ENCODE results near the gene THADA.

Gene THADA

DNA sequence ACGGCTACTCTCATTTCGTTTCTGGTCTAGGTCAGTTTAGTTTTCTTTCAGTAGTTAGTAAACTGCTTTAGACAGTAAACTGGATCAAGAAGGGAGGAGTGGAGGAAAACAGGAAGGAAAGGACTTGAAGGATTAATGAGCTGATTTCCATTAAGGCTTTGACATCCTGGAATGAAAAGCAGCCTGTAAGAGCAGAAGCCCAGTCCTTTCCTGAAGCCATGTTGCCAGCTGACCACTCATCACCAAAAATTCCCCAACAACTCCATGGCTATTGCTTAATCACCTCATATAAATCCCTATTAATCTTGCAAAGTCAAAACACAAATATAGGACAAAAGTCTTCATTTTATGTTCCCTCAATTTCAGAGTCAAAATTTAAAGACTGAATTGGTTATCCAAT is 255.8 kb downstream of the THADA start:
- no peaks in the 10 kb centered on the region for H3K27me3 ChIP-seq (ENCODE audit: insufficient read depth, low read length)
- no peaks in the 10 kb centered on the region for H3K79me2 ChIP-seq (ENCODE audit: control insufficient read depth, insufficient read depth, low read length, unreplicated experiment)
- H3K4me1 ChIP-seq (ENCODE audit: control insufficient read depth, insufficient read depth, low read length, unreplicated experiment): peaks cover 39% of the 10 kb centered on the region
- H3K36me3 ChIP-seq (ENCODE audit: insufficient read depth, low read length): no peaks in the 10 kb centered on the region
- peak overlapping the region; percentile 51 for H3K27ac ChIP-seq (ENCODE audit: low read depth, low read length)
- H3K4me3 ChIP-seq (ENCODE audit: low read depth, low read length): no peak overlapping the region
- H2AFZ ChIP-seq (ENCODE audit: low read length, unreplicated experiment): no peak overlapping the region

GRCh38 chr2:43333656-43334144 is 262.1 kb downstream of the THADA start:
- H3K4me3 ChIP-seq (ENCODE audit: low read depth, low read length): peak overlapping the region; percentile 42

GRCh38 chr2:43333101-43333655 is 262.7 kb downstream of the THADA start:
- Histone ChIP-seq H3K79me2 (ENCODE audit: control insufficient read depth, insufficient read depth, low read length, unreplicated experiment) (no peaks in the 10 kb centered on the region), H3K27me3 (ENCODE audit: insufficient read depth, low read length) (no peaks in the 10 kb centered on the region), H3K4me1 (ENCODE audit: control insufficient read depth, insufficient read depth, low read length, unreplicated experiment) (peaks cover 16% of the 10 kb centered on the region), H3K4me3 (ENCODE audit: low read depth, low read length) (peak overlapping the region; percentile 42), H2AFZ (ENCODE audit: low read length, unreplicated experiment) (peak overlapping the region; percentile 42), H3K36me3 (ENCODE audit: insufficient read depth, low read length) (no peaks in the 10 kb centered on the region), H3K27ac (ENCODE audit: low read depth, low read length) (peak overlapping the region; percentile 54)

More at GRCh38 chr2:43333656-43334144, 262.1 kb downstream of the THADA start:
- Histone ChIP-seq H2AFZ (ENCODE audit: low read length, unreplicated experiment) (peak overlapping the region; percentile 42), H3K36me3 (ENCODE audit: insufficient read depth, low read length) (no peaks in the 10 kb centered on the region), H3K27me3 (ENCODE audit: insufficient read depth, low read length) (no peaks in the 10 kb centered on the region), H3K4me1 (ENCODE audit: control insufficient read depth, insufficient read depth, low read length, unreplicated experiment) (peaks cover 16% of the 10 kb centered on the region), H3K79me2 (ENCODE audit: control insufficient read depth, insufficient read depth, low read length, unreplicated experiment) (no peaks in the 10 kb centered on the region), H3K27ac (ENCODE audit: low read depth, low read length) (peak overlapping the region; percentile 54)

- Histone ChIP-seq H3K4me3 (ENCODE audit: low read depth, low read length) (no peak overlapping the region), H2AFZ (ENCODE audit: low read length, unreplicated experiment) (no peak overlapping the region), H3K27ac (ENCODE audit: low read depth, low read length) (no peak overlapping the region), H3K4me1 (ENCODE audit: control insufficient read depth, insufficient read depth, low read length, unreplicated experiment) (peaks cover 16% of the 10 kb centered on the region), H3K36me3 (ENCODE audit: insufficient read depth, low read length) (no peaks in the 10 kb centered on the region), H3K79me2 (ENCODE audit: control insufficient read depth, insufficient read depth, low read length, unreplicated experiment) (no peaks in the 10 kb centered on the region), H3K27me3 (ENCODE audit: insufficient read depth, low read length) (no peaks in the 10 kb centered on the region)
These were observed 263.2 kb downstream of the THADA start for GRCh38 chr2:43332653-43333052.

GRCh38 chr2:43331422-43331821 is 264.4 kb downstream of the THADA start:
- Histone ChIP-seq H3K27ac (ENCODE audit: low read depth, low read length) (no peak overlapping the region), H2AFZ (ENCODE audit: low read length, unreplicated experiment) (no peak overlapping the region), H3K27me3 (ENCODE audit: insufficient read depth, low read length) (no peaks in the 10 kb centered on the region), H3K4me1 (ENCODE audit: control insufficient read depth, insufficient read depth, low read length, unreplicated experiment) (peaks cover 19% of the 10 kb centered on the region), H3K4me3 (ENCODE audit: low read depth, low read length) (no peak overlapping the region), H3K79me2 (ENCODE audit: control insufficient read depth, insufficient read depth, low read length, unreplicated experiment) (no peaks in the 10 kb centered on the region), H3K36me3 (ENCODE audit: insufficient read depth, low read length) (no peaks in the 10 kb centered on the region)

- Histone ChIP-seq H2AFZ (ENCODE audit: low read length, unreplicated experiment) (no peak overlapping the region), H3K36me3 (ENCODE audit: insufficient read depth, low read length) (no peaks in the 10 kb centered on the region), H3K27ac (ENCODE audit: low read depth, low read length) (no peak overlapping the region), H3K79me2 (ENCODE audit: control insufficient read depth, insufficient read depth, low read length, unreplicated experiment) (no peaks in the 10 kb centered on the region), H3K4me3 (ENCODE audit: low read depth, low read length) (no peak overlapping the region), H3K4me1 (ENCODE audit: control insufficient read depth, insufficient read depth, low read length, unreplicated experiment) (peaks cover 19% of the 10 kb centered on the region), H3K27me3 (ENCODE audit: insufficient read depth, low read length) (no peaks in the 10 kb centered on the region)
These were observed 266.2 kb downstream of the THADA start for GRCh38 chr2:43329637-43330036.

- no peak overlapping the region for H2AFZ ChIP-seq (ENCODE audit: low read length, unreplicated experiment)
- H3K4me3 ChIP-seq (ENCODE audit: low read depth, low read length): no peak overlapping the region
- H3K27me3 ChIP-seq (ENCODE audit: insufficient read depth, low read length): no peaks in the 10 kb centered on the region
- peaks cover 16% of the 10 kb centered on the region for H3K4me1 ChIP-seq (ENCODE audit: control insufficient read depth, insufficient read depth, low read length, unreplicated experiment)
- no peaks in the 10 kb centered on the region for H3K36me3 ChIP-seq (ENCODE audit: insufficient read depth, low read length)
- no peaks in the 10 kb centered on the region for H3K79me2 ChIP-seq (ENCODE audit: control insufficient read depth, insufficient read depth, low read length, unreplicated experiment)
- H3K27ac ChIP-seq (ENCODE audit: low read depth, low read length): no peak overlapping the region
These were observed 267.0 kb downstream of the THADA start for GRCh38 chr2:43328832-43329231.

DNA sequence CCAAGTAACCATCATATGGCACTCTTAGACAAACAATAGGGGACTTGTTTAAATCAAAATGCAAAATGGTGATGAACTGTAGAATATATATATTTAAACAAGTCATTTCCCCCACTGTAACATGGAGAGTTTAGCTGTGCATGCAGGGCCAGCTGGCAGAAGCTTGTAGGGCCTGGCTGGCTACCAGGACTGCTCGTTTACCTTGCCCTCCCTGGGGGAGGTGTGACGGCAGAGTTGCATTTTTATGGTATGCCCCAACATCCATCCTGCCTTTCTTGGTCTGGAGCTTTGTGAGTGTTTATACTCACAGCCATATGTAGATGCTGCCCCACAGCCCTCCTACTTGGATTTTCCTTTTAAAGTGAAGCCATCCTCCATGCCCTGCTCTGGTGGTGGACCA is 267.7 kb downstream of the THADA start:
- Histone ChIP-seq H3K4me1 (ENCODE audit: control insufficient read depth, insufficient read depth, low read length, unreplicated experiment) (peaks cover 10% of the 10 kb centered on the region), H3K27ac (ENCODE audit: low read depth, low read length) (no peak overlapping the region), H3K4me3 (ENCODE audit: low read depth, low read length) (no peak overlapping the region), H3K36me3 (ENCODE audit: insufficient read depth, low read length) (no peaks in the 10 kb centered on the region), H2AFZ (ENCODE audit: low read length, unreplicated experiment) (no peak overlapping the region), H3K79me2 (ENCODE audit: control insufficient read depth, insufficient read depth, low read length, unreplicated experiment) (no peaks in the 10 kb centered on the region), H3K27me3 (ENCODE audit: insufficient read depth, low read length) (no peaks in the 10 kb centered on the region)

- Histone ChIP-seq H3K27ac (ENCODE audit: low read depth, low read length) (no peak overlapping the region), H3K27me3 (ENCODE audit: insufficient read depth, low read length) (no peaks in the 10 kb centered on the region), H2AFZ (ENCODE audit: low read length, unreplicated experiment) (no peak overlapping the region), H3K4me3 (ENCODE audit: low read depth, low read length) (no peak overlapping the region), H3K4me1 (ENCODE audit: control insufficient read depth, insufficient read depth, low read length, unreplicated experiment) (peaks cover 3% of the 10 kb centered on the region), H3K36me3 (ENCODE audit: insufficient read depth, low read length) (no peaks in the 10 kb centered on the region), H3K79me2 (ENCODE audit: control insufficient read depth, insufficient read depth, low read length, unreplicated experiment) (no peaks in the 10 kb centered on the region)
These were observed 268.7 kb downstream of the THADA start for GRCh38 chr2:43327119-43327518.

DNA sequence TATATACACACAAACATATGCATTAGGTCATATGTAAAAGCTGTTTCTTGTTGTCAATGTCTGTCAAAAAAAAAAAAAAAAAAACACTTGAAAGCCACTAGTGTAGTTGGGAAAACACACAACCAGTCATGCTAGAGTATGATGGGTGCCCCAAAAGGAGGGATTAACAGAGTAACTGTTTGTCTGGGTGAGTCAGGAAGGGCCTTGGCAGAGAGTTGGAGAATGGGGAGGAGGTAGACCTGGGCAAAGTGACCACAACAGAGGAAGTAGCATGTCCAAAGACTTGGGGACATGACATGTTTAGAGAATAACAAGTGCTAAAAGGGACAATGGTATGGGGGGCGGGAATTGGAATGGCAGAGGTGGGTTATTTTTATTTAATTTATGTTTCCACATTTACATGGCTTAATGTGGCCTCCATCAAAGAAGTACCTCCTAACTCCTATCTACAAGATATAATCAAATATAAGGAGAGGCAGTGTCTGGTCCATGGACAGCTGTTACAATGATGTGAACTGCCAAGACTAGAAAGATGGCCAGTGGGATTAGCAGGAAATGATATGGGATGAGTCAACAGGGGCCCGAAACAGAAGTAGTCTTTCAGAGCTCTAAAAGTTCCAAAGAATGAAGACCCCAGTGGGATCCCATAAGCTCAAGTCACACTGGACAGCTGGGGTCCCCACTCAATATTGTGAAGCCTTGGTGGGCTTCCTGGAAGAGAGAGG is 269.6 kb downstream of the THADA start:
- no peaks in the 10 kb centered on the region for H3K27me3 ChIP-seq (ENCODE audit: insufficient read depth, low read length)
- H3K79me2 ChIP-seq (ENCODE audit: control insufficient read depth, insufficient read depth, low read length, unreplicated experiment): no peaks in the 10 kb centered on the region
- no peaks in the 10 kb centered on the region for H3K36me3 ChIP-seq (ENCODE audit: insufficient read depth, low read length)
- H2AFZ ChIP-seq (ENCODE audit: low read length, unreplicated experiment): no peak overlapping the region
- H3K4me3 ChIP-seq (ENCODE audit: low read depth, low read length): no peak overlapping the region
- H3K27ac ChIP-seq (ENCODE audit: low read depth, low read length): no peak overlapping the region
- peaks cover 3% of the 10 kb centered on the region for H3K4me1 ChIP-seq (ENCODE audit: control insufficient read depth, insufficient read depth, low read length, unreplicated experiment)
